Measurements from ENCODE around the gene ARID1B.

The ARID1B gene

DNA sequence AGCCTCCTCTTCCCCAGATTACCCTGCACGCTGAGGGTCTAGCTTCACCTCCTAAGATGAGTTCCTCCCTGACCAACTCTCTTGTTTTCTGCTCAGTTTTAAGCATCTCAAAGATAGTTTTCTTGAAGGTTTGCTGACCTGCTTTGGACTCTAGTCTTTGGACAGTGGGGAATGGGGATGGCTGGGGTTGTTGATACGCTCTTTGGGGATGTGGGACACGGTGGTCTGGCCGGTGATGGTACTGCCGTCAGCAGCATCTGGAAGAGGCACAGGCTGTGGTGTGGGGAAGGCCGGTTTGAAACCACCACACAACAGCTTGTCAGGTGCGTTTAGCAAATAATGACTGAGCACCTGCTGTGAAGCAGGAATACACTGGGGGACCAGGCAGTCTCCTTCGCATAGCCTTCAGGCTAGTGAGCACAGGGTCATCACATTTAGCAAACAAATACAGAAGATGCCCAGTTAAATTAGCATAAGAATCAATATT lies 452.0 kb downstream of the ARID1B start:
- Histone ChIP-seq H3K9me3 (ENCODE audit: control insufficient read depth, low read depth, low read length) (no peaks in the 10 kb centered on the region), H3K27ac (ENCODE audit: low read length) (no peak overlapping the region), H3K36me3 (ENCODE audit: control insufficient read depth, low read depth, low read length) (no peaks in the 10 kb centered on the region), H3K27me3 (ENCODE audit: control insufficient read depth, insufficient read depth, low read length) (peaks cover 7% of the 10 kb centered on the region), H3K4me3 (ENCODE audit: low read length) (no peak overlapping the region), H3K4me1 (ENCODE audit: control insufficient read depth, low read depth, low read length) (peaks cover 8% of the 10 kb centered on the region), H3K9ac (ENCODE audit: low read length) (no peak overlapping the region)

- Histone ChIP-seq H3K4me1 (ENCODE audit: control insufficient read depth, low read depth, low read length) (peaks cover 8% of the 10 kb centered on the region), H3K27me3 (ENCODE audit: control insufficient read depth, insufficient read depth, low read length) (peaks cover 13% of the 10 kb centered on the region), H3K27ac (ENCODE audit: low read length) (no peak overlapping the region), H3K36me3 (ENCODE audit: control insufficient read depth, low read depth, low read length) (no peaks in the 10 kb centered on the region), H3K4me3 (ENCODE audit: low read length) (no peak overlapping the region), H3K9me3 (ENCODE audit: control insufficient read depth, low read depth, low read length) (no peaks in the 10 kb centered on the region), H3K9ac (ENCODE audit: low read length) (no peak overlapping the region)
Observed at GRCh38 chr6:157229713-157230112, 452.5 kb downstream of the ARID1B start.

- no peaks in the 10 kb centered on the region for H3K36me3 ChIP-seq (ENCODE audit: control insufficient read depth, low read depth, low read length)
- H3K4me1 ChIP-seq (ENCODE audit: control insufficient read depth, low read depth, low read length): peaks cover 8% of the 10 kb centered on the region
- H3K4me3 ChIP-seq (ENCODE audit: low read length): no peak overlapping the region
- H3K9ac ChIP-seq (ENCODE audit: low read length): no peak overlapping the region
- no peaks in the 10 kb centered on the region for H3K9me3 ChIP-seq (ENCODE audit: control insufficient read depth, low read depth, low read length)
- no peak overlapping the region for H3K27ac ChIP-seq (ENCODE audit: low read length)
- H3K27me3 ChIP-seq (ENCODE audit: control insufficient read depth, insufficient read depth, low read length): peaks cover 25% of the 10 kb centered on the region
Observed at GRCh38 chr6:157230910-157231309, 453.7 kb downstream of the ARID1B start.

DNA sequence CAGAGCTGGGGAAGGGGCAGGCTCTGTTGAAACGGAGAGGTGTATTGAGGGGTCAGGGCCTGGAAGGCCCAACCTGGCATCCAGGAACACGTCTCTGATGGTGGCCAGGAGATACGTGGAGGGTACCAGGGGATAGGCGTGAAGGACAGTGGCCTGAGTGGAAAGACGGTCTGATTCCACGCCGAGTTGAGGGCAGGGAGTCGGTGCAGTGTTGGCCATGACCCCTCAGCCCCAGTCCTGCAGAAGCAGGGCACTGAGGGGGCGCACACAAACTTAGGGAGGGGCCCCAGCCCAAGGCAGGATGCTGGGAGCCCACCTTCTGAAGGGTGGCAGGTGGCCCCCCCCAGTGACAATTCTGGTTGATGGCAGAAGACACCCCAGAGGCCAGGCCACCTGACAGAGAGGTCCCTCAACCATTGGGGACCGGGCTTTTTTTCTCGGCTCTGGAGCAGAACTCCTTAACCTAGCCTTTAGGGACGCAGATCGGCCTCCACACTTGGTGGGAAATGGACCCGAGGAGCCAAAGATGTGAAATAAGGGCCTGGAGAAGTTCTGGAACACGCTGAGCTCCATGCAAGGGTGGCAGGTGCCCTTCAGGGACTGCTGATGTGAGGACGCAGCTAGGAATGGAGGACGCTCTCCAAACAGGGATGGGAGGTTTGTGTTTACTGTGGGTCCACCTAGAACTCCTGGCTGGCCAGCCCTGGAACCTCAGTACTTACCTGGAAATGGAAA lies 455.1 kb downstream of the ARID1B start:
- H3K27ac ChIP-seq (ENCODE audit: low read length): no peak overlapping the region
- H3K36me3 ChIP-seq (ENCODE audit: control insufficient read depth, low read depth, low read length): no peaks in the 10 kb centered on the region
- peaks cover 12% of the 10 kb centered on the region for H3K4me1 ChIP-seq (ENCODE audit: control insufficient read depth, low read depth, low read length)
- no peak overlapping the region for H3K4me3 ChIP-seq (ENCODE audit: low read length)
- H3K9ac ChIP-seq (ENCODE audit: low read length): no peak overlapping the region
- no peaks in the 10 kb centered on the region for H3K9me3 ChIP-seq (ENCODE audit: control insufficient read depth, low read depth, low read length)
- peaks cover 39% of the 10 kb centered on the region for H3K27me3 ChIP-seq (ENCODE audit: control insufficient read depth, insufficient read depth, low read length)

DNA sequence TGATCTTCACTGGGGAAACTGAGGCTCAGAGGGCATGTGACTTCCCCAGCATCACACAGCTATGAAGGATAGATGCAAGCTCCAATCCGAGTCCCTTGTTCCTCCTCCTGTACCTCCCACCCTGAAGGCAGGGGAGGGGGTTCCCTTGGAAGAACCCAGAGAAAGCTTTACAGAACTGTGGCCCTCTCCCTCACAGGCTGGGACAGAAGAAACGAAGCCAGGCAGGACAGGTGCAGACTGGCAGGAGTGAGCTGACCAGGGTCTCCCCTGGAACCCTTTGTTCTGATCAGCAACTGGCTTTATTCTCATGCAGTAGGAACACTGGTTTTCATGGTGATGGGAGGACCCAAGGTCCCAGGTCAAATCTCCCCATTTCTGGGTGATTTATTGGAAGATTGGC lies 456.0 kb downstream of the ARID1B start:
- Histone ChIP-seq H3K4me3 (ENCODE audit: low read length) (no peak overlapping the region), H3K27me3 (ENCODE audit: control insufficient read depth, insufficient read depth, low read length) (peaks cover 45% of the 10 kb centered on the region), H3K36me3 (ENCODE audit: control insufficient read depth, low read depth, low read length) (no peaks in the 10 kb centered on the region), H3K9ac (ENCODE audit: low read length) (no peak overlapping the region), H3K9me3 (ENCODE audit: control insufficient read depth, low read depth, low read length) (no peaks in the 10 kb centered on the region), H3K4me1 (ENCODE audit: control insufficient read depth, low read depth, low read length) (peaks cover 12% of the 10 kb centered on the region), H3K27ac (ENCODE audit: low read length) (no peak overlapping the region)

DNA sequence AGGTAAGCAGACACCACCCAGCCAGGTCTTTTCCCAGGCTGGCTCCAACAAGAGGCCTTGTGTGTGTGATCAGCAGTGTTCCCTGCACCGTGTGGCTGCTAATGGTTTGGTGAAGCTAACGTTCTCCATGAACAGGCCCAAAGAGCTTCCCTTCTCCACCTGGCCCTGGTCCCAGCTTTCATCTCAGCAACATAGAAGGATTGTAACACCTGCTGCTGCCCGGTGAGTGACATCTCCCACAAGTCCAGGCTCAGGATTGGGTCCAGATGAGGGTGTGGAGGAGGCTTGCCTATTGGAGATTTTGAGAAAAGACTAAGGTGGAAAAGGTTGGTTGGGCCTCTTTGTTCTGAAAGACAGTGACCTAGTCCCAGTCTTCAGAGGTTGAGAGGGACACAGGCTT lies 456.5 kb downstream of the ARID1B start:
- no peaks in the 10 kb centered on the region for H3K9me3 ChIP-seq (ENCODE audit: control insufficient read depth, low read depth, low read length)
- H3K27me3 ChIP-seq (ENCODE audit: control insufficient read depth, insufficient read depth, low read length): peaks cover 45% of the 10 kb centered on the region
- no peak overlapping the region for H3K27ac ChIP-seq (ENCODE audit: low read length)
- H3K4me3 ChIP-seq (ENCODE audit: low read length): no peak overlapping the region
- no peaks in the 10 kb centered on the region for H3K36me3 ChIP-seq (ENCODE audit: control insufficient read depth, low read depth, low read length)
- H3K4me1 ChIP-seq (ENCODE audit: control insufficient read depth, low read depth, low read length): peaks cover 12% of the 10 kb centered on the region
- H3K9ac ChIP-seq (ENCODE audit: low read length): no peak overlapping the region

- Histone ChIP-seq H3K27ac (ENCODE audit: low read length) (no peak overlapping the region), H3K9ac (ENCODE audit: low read length) (no peak overlapping the region), H3K27me3 (ENCODE audit: control insufficient read depth, insufficient read depth, low read length) (peaks cover 45% of the 10 kb centered on the region), H3K9me3 (ENCODE audit: control insufficient read depth, low read depth, low read length) (no peaks in the 10 kb centered on the region), H3K4me1 (ENCODE audit: control insufficient read depth, low read depth, low read length) (peaks cover 11% of the 10 kb centered on the region), H3K4me3 (ENCODE audit: low read length) (peak overlapping the region; percentile 65), H3K36me3 (ENCODE audit: control insufficient read depth, low read depth, low read length) (no peaks in the 10 kb centered on the region)
Observed at GRCh38 chr6:157235600-157236039, 458.4 kb downstream of the ARID1B start.

GRCh38 chr6:157236040-157236725 lies 459.0 kb downstream of the ARID1B start:
- no peaks in the 10 kb centered on the region for H3K36me3 ChIP-seq (ENCODE audit: control insufficient read depth, low read depth, low read length)
- no peak overlapping the region for H3K27ac ChIP-seq (ENCODE audit: low read length)
- no peaks in the 10 kb centered on the region for H3K9me3 ChIP-seq (ENCODE audit: control insufficient read depth, low read depth, low read length)
- H3K9ac ChIP-seq (ENCODE audit: low read length): no peak overlapping the region
- H3K27me3 ChIP-seq (ENCODE audit: control insufficient read depth, insufficient read depth, low read length): peaks cover 45% of the 10 kb centered on the region
- peaks cover 11% of the 10 kb centered on the region for H3K4me1 ChIP-seq (ENCODE audit: control insufficient read depth, low read depth, low read length)
- peak overlapping the region; percentile 65 for H3K4me3 ChIP-seq (ENCODE audit: low read length)

DNA sequence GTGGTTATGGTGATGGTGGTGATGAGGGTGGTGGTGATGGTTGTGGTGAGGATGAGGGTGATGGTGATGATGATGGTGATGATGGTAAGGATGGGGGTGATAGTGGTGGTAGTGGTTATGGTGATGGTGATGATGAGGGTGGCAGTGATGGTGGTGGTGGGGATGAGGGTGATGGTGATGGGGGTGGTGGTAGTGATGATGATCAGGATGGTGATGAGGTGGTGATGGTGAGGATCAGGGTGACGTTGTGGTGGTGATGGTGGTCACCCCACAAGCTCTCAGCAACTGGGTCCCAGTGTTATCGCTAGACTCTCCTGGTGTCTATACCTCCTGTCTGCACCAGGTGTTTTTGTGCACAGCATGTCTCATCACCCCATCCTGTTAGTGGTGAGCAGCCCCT lies 461.2 kb downstream of the ARID1B start:
- no peaks in the 10 kb centered on the region for H3K36me3 ChIP-seq (ENCODE audit: control insufficient read depth, low read depth, low read length)
- H3K4me3 ChIP-seq (ENCODE audit: low read length): no peak overlapping the region
- no peak overlapping the region for H3K27ac ChIP-seq (ENCODE audit: low read length)
- H3K27me3 ChIP-seq (ENCODE audit: control insufficient read depth, insufficient read depth, low read length): peaks cover 45% of the 10 kb centered on the region
- H3K9ac ChIP-seq (ENCODE audit: low read length): no peak overlapping the region
- no peaks in the 10 kb centered on the region for H3K9me3 ChIP-seq (ENCODE audit: control insufficient read depth, low read depth, low read length)
- peaks cover 11% of the 10 kb centered on the region for H3K4me1 ChIP-seq (ENCODE audit: control insufficient read depth, low read depth, low read length)

DNA sequence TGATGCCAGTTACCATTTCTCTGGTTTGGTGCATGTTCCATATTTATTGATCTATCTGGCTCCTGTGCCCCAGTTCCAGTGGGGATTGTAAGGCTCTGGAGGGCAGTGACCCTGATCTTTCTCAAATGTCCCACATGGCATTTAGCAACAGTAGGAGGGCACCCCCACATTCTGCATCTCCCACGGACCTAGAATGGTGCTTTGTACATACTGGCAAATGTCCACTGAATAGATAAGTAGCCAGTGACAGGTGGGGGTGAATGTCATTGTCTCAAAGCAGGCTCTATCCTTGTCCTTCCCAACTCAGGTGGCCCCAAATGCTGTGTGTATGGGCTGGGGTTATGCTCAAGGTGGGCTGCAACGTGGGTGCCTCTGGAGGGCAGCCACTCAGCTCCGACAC lies 462.0 kb downstream of the ARID1B start:
- Histone ChIP-seq H3K4me3 (ENCODE audit: low read length) (no peak overlapping the region), H3K27ac (ENCODE audit: low read length) (no peak overlapping the region), H3K9ac (ENCODE audit: low read length) (no peak overlapping the region), H3K36me3 (ENCODE audit: control insufficient read depth, low read depth, low read length) (no peaks in the 10 kb centered on the region), H3K9me3 (ENCODE audit: control insufficient read depth, low read depth, low read length) (no peaks in the 10 kb centered on the region), H3K4me1 (ENCODE audit: control insufficient read depth, low read depth, low read length) (peaks cover 11% of the 10 kb centered on the region), H3K27me3 (ENCODE audit: control insufficient read depth, insufficient read depth, low read length) (peaks cover 38% of the 10 kb centered on the region)

- Histone ChIP-seq H3K36me3 (ENCODE audit: control insufficient read depth, low read depth, low read length) (no peaks in the 10 kb centered on the region), H3K9ac (ENCODE audit: low read length) (no peak overlapping the region), H3K27ac (ENCODE audit: low read length) (no peak overlapping the region), H3K9me3 (ENCODE audit: control insufficient read depth, low read depth, low read length) (no peaks in the 10 kb centered on the region), H3K4me1 (ENCODE audit: control insufficient read depth, low read depth, low read length) (peaks cover 11% of the 10 kb centered on the region), H3K27me3 (ENCODE audit: control insufficient read depth, insufficient read depth, low read length) (peaks cover 33% of the 10 kb centered on the region), H3K4me3 (ENCODE audit: low read length) (no peak overlapping the region)
Observed at GRCh38 chr6:157239671-157240058, 462.5 kb downstream of the ARID1B start.
